NCI-H460 (cell line): ENCODE data around the gene PRAMEF1. TPM values are rescaled to one million over a fixed set of nuclear protein-coding genes. Genes with fewer than 3 reads are reported as not detected.
"Not testable (repeated sequence)": the region's sequence is repeated elsewhere in the genome, so short reads cannot be mapped to it uniquely, and the experiment has no call there.

Source experiments
- DNase-seq: peaks from one replicate; pipeline ENCODE4 v3.0.0-alpha.2; 2016; ENCODE audit warnings: low read depth; ENCODE audit errors: extremely low read depth
- polyA plus RNA-seq: library from polyadenylated mRNA; depleted of rRNA; stranded (reverse); fragments of >200 nt; gene quantifications from 2 replicates; pipeline ENCODE4 v1.2.3, GENCODE V29; 2014; cell fraction: nucleus; rRNA removed
- total RNA-seq: library from RNA; depleted of rRNA; stranded (reverse); fragments of >200 nt; shearing (Covaris generic); gene quantifications from 2 replicates; pipeline ENCODE4 v1.2.3, GENCODE V29; 2014; rRNA removed

Gene PRAMEF1, protein sequence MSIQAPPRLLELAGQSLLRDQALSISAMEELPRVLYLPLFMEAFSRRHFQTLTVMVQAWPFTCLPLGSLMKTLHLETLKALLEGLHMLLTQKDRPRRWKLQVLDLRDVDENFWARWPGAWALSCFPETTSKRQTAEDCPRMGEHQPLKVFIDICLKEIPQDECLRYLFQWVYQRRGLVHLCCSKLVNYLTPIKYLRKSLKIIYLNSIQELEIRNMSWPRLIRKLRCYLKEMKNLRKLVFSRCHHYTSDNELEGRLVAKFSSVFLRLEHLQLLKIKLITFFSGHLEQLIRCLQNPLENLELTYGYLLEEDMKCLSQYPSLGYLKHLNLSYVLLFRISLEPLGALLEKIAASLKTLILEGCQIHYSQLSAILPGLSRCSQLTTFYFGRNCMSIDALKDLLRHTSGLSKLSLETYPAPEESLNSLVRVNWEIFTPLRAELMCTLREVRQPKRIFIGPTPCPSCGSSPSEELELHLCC
- total RNA-seq, result not detected in 2 replicates
- polyA plus RNA-seq, result not detected in 2 replicates

DNA sequence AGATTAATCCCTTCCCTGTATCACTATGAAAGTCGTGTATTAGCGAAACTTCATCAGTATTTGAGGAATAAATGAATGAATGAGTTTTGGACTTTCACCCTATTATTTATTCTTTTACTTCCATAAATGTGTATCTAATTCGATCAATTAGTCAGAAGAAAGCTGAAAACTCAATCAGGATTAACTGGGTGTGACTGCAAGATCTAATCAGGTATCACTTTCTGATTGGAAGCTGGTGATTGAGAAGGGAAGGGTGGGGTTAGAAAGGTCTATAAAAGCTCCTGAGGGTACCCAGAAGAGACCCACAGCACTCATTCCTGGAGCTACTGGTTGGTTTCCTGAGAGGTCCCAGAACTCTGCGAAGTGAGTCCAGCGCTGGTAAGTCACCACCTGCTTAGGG, at the start of gene PRAMEF1:
Gene PRAMEF1, plus strand, starts transcription at position 301 of the 400 bp plus-strand sequence. CDS start 1,831 bp downstream, outside the sequence.
- DNase-seq, result not testable (repeated sequence)

DNA sequence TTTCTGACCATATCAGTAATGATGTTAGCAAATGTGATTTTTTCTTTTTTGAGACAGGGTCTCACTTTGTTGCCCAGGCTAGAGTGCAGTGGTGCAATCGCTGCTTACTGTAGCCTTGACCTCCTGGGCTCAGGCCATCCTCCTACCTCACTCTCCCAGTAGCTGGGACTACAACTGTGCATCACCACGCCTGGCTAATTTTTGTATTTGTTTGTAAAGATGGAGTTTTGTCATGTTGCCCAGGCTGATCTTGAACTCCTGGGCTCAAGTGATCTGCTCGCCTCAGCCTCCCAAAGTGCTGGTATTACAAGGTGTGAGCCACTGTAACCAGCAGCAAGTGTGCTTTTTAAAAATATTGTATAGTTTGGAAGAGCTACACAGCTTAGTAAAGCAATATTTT, 49.3 kb upstream of the PRAMEF1 start:
- no peak for DNase-seq

DNA sequence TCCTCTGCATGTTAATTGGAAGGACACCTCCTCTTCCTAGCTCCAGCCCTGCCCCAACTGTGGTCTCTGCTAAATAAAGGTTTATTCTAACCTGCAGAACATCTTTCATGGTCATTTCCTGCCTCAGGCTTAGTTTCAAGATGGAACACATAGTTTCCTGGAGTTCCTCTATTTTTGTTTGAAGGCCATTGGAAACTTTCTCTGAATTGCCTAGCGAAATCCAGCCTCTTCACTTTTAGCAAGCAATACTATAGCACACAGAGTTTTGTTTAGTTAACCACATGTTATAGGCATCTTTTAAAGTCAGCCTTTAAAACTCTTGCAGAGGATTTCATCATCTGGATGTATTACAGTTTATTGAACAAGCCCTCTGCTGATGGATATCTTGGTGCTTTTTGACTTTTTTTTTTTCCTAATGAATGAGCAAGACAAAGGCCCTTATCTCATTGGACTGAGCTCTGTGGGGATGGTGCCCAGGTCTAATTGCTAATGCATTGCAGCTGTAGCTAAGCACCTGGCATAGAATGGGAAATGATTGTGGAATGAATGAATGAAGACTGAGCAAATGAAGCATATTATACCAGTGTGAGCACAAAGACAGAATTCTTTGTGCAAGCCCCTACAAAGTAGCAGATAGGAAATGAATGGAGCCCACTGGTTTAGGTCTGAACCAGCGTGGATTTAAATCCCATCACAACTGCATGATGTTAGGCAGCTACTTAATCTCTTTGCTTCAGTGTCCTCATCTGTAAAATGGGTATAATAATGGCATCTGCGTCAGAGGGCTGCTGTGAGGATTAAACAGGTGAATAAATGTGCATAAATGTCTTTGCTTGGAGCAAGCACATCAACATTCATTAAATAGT, 45.8 kb upstream of the PRAMEF1 start:
- DNase-seq, result peak; percentile 16

DNA sequence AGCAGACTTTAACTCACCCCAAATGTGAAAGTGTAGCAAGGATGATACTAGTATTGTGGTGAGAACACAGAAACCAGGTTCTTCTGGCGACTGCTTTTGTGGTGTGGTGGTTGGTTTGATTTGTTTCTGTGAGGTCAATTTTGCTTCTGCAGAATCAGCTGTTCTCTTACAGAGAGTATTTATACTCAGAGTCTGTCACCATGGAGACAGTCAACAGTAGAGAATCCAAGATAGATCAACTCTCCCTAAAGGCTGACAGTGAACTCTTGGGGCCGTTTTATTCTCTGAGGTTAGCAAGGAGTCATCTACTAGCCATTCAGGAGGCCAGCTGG, 45.2 kb upstream of the PRAMEF1 start, which contains the start of gene CFAP107:
Gene CFAP107, plus strand, starts transcription at position 209 of the 332 bp plus-strand sequence. CDS start 231 bp downstream, outside the sequence.
- no peak for DNase-seq

DNA sequence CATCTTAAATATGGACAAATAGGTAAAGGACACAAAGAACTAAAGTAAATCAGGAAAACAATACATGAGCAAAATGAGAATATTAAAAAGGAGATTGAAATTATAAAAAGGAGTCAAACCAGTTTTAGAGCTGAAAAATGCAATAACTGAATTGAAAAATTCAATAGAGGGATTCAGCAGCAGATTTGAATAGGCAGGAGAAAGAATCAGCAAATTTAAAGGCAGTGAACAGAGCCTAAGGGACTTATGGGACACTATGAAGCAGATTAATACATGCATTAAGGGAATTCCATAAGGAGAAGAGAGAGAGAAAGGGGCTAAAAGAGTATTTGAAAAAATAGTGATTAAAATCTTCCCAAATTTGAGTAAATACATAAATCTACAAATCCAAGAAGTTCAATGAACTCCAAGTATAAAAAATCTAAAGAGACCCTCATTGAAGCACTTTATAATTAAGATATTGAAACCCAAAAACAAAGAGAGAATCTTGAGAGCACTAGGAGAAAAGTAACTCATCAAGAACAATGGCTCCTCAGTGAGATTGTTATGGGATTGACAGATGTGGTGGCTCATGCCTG, 42.3 kb upstream of the PRAMEF1 start:
- DNase-seq, result no peak

DNA sequence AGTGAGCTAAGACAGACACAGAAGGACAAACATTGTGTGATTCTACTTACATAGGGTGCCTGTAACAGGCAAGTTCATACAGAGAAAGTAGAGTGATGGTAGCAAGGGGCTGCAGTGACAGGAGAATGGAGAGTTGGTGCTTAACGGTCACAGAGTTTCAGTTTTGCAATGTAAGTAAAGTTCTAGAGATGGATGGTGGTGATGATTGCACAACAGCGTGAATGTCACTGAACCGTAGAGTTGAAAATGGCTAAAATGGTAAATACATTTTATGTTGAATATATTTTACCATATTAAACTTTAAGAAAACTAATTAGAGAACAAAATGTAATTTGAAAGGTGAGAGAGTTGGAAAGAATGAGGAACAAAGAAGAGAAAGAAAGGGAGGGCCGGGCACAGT, 36.5 kb upstream of the PRAMEF1 start:
- no peak for DNase-seq

DNA sequence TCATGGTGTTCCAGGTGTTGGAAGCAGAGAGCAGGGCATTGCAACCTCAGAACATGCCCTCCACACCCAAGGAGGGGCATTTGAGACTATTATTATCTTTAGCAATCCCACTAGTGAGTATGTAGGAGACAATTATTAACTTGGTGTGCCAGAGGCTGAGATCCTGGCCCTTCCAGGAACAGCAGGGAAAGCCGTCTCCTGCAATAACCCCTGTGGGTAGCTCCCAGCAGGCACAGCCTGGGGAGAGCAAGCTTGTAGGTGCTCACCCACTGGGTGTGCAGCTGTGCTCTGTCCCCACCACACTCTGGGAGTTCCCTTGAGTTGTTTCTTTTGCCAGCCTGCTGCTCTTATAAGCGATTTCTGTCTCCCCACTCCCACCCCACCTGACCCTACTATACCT, 34.9 kb upstream of the PRAMEF1 start:
- no peak for DNase-seq

DNA sequence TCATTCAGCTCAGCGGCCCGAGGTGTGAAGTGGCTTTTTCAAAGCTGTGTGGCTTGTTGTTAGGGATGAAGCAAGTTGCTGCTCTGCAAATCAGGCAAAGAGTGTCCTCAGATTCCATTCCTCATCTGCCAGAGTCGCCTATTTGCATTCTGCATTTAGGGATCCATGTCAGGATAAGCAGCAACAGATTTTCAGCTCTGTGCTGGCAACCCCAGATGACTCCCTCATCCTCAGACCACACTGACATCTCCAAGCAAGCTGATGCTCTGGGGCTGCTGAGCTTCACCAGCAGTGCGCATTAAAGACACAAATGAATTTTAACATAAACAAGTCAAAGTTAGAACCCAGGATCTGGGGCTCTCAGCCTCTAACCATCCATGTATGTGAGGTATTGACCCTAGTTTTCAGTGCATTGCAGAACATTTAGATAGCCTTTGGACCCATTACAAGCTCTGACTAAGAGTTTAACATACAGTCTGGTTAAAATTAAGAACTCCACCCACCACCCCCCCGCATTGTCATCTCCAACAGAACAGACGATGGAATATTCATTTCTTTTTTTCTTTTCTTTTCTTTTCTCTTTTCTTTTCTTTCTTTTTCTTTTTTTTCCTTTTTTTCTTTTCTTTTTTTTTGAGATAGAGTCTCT, 34.3 kb upstream of the PRAMEF1 start:
- no peak for DNase-seq

DNA sequence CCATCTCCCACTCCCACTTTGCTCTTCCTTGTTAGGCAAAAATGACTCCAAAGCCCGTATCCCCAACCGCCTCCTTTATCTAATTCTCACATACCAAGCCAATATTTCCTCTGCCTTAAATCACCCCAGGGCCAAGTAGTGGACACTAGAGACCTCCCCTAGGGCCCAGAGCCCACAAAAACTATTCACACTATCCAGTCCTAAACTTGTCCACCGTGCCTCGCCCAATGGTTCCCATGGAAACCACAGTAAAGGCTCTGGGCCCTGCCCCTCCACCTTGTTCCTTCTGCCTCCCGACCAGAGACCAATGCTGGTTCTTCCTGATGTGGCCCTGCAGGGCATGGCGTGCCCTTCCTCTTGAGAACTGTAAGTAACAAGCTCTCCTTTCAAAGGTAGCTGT, 33.4 kb upstream of the PRAMEF1 start:
- no peak for DNase-seq

DNA sequence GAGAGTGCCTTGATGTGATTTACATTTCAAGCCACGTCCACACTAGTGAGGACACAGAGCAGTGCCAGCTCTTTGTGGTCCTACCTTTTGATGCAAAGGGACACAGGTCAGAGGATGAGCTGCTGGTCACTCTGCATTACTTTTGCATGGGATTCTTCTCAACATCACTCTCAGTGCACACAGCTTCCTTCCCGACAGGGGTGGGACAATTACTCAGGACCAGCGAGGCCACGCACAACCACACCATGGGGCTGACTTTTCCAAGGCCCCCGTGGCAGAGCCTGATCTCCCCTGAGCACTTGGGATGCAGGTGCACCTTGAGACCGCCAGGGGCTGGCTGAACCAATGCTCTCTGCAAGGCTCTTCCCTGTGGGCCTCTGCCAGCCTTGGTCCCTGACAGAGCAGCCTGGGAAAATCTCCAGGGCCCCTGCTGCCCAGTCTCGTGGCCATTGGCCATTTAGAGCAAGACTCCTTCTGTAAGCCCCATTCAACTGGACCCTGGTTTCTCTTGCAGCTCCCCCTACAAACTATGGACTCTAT, 30.9 kb upstream of the PRAMEF1 start:
- no peak for DNase-seq

DNA sequence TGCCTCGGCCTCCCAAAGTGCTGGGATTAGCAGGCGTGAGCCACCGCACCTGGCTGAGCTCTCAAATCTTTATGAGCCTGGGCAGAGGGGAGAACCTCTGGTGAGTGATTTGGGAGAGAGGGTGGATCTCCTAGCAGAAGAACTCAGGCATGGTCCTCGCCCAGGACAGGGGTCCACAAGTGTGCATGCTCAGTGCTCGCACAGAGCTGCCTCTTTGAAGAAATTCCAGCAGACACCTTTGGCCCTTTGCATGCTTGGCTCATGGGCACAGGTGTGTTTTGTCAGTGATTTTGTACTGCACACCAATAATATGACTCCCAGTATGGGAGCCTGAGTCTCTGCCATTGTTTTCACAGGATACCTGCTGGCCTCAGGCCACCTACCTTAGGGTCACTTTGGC, 29.4 kb upstream of the PRAMEF1 start:
- no peak for DNase-seq

DNA sequence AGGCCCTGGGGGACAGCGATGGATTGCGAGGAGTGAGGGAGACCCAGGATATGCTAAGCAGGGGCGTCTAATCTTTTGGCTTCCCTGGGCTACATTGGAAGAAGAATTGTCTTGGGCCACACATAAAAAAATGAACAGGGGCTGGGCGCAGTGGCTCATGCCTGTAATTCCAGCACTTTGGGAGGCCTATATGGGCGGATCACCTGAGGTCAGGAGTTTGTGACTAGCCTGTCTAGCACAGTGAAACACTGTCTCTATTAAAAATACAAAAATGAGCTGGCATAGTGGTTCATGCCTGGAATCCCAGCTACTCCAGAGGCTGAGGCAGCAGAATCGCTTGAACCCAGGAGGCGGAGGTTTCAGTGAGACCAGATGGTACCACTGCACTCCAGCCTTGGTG, 28.4 kb upstream of the PRAMEF1 start:
- DNase-seq, result no peak

DNA sequence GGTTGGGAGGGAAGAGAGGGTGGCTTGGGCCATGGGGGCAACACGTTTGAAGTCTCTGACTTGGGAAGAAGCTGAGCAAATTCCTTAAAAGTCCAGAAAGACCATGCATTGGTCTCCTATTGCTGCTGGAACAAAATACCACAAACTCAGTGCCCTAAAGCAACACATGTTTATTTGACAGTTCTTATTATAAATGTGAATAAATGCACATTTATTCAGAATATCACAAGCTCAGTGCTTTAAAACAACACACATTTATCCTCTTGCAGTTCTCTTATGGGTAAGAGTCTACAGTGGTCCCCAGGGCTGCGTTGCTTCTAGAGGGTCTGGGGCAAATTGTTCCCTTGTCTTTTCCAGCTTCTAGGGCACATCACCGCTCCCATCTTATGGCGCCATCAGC, 27.7 kb upstream of the PRAMEF1 start:
- no peak for DNase-seq

DNA sequence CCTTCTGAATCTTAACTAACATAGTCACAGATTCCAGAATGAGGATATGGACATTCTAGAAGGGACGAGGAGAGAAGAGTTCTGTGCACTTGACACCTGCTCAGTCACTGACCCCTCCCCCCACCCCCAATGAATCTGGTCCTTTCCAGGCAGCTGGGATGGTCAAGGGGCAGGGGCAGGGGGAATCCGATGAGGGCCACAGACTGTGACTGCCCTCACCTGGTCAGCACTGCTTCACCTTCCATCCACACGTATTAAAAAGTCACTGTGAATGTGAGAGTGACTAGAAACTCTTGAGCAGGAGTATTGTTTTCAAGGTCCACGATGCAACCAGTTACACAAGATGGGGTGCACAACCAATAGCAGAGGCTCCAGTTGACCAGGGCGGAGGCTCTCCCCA, 27.2 kb upstream of the PRAMEF1 start:
- no peak for DNase-seq

DNA sequence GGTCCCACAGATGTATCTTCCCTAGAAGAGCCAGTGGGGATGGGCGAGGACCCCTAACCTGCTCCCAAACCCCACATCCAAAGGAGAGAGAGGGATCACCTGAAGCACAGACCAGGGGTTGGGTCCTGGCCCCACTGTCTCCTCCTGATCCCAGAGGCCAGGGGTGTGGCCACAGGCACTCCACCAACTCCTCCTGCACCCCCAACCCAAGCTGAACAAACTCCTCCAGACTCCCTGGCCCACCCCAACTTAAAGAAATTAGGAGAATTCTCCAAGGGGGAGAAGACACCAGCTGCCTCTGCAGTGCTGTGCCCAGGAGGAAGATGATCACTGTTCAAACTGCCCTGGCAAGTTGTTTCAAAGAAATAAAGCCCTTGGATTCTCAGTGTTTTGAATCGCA, 22.2 kb upstream of the PRAMEF1 start:
- DNase-seq, result no peak

DNA sequence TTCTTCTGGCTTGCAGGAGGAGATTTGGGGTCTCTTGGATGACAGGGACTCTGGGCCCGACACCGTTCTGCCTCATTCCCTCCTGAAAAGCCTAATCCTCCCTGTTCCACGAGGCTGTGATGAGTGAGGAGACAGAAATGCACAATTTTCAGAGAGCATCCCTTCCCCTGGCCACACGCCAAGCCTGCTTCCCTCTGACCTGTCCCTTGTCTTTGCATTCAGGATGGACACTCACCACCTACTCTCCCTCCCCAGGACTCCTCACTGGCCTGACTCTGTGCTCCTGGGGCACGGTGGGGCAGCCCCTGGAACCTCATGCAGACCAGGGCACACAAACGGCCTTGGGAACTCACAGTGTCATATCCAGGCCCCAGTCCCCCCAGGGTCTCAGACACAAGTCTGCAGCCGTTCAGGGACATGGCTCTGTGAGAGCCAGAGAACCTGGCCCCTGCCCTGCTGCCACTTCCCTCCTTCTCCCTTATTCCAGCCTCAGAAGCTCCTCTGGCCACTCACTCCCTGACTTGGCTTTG, 21.2 kb upstream of the PRAMEF1 start:
- no peak for DNase-seq

DNA sequence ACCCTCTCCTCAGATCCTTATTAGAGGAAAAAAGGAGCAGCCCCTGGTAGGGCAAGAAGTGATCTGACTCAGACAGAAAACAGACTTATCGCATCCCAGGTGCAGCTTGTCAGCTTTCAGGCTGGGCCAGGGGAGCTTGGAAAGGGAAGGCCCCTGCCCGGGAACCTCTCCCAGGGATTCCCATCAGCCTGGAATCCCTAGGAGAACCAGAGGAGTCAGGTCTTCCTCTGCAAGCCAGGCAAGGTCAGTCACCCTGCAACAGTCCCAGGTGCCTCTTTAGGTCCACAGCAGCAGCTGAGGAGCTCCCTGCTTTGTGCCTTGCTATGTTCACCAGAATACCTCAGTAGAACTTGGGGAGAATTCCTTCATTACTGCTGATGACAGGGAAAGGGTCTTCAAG, 20.6 kb upstream of the PRAMEF1 start:
- no peak for DNase-seq

DNA sequence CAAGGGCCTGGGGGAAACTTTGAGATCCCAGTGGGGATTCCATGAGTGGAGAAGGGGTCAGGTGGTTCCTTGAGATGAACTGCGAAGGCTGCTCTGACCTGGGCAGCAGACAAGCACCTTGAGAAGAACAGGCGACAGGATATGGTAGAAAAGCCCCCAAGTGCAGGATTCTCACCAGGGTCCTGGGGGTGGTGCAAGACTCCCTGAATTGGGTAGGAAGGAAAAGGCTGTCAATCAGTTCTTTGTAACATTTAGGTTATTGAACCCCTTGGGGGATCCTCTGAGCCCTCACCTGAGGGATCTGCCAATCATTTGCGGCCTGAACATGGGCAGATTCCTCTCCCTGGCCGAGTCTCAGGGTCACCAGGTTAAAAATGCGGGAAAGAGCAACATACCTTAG, 20.0 kb upstream of the PRAMEF1 start:
- no peak for DNase-seq

DNA sequence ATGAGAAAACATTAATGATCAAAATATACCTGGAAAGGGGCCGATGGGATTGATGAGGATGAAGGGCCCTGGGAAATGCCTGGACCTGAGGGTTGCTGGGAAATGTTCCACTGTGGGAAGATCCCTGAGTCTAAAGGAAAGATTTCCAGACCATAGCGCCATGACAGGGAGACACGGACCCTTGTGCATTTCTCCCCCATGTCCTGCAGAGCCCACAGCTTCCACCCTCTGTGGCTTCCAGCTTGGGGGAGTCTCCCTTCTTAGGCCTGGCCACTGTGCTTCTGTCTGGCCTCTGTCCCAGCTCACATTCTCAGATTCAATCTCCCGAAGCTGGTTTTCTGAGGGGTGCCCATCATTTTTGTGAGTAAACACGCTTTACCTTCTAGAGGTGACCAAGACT, 18.7 kb upstream of the PRAMEF1 start:
- DNase-seq, result no peak

DNA sequence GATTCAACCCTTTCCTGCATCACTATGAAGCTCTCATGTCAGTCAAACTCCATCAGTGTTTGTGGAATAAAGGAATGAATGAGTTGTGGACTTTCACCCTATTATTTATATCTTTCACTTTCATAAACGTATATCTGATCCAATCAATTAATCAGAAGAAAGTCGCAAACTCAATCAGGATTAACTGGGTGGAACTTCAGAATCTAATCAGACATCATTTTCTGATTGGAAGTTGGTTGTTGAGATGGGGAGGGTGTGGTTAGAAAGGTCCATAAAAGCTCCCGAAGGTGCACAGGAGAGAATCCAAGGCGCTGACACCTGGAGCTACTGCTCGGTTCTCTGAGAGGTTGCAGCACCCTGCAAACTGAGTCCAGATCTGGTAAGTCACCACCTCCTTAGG, 17.8 kb upstream of the PRAMEF1 start, which contains the start of gene PRAMEF12:
Gene PRAMEF12, plus strand, starts transcription at position 301 of the 400 bp plus-strand sequence. CDS start 1,130 bp downstream, outside the sequence.
- no peak for DNase-seq
